ENCODE data around the gene CACNG4.

Gene CACNG4

GRCh38 chr17:67068999-67069398, 104.5 kb downstream of the CACNG4 start:
- TF ChIP-seq CTCF (IDR thresholded peaks at IDR 0.05; ENCODE audit: borderline replicate concordance, insufficient read depth, low read depth, low read length) = no peak
- H3K4me3 ChIP-seq (ENCODE audit: low read depth, low read length) = no peak overlapping the region

- TF ChIP-seq CTCF (IDR thresholded peaks at IDR 0.05; ENCODE audit: borderline replicate concordance, insufficient read depth, low read depth, low read length) = no peak
- H3K4me3 ChIP-seq (ENCODE audit: low read depth, low read length) = no peak overlapping the region
Measured at GRCh38 chr17:67069603-67070136, 105.2 kb downstream of the CACNG4 start.

- H3K4me3 ChIP-seq (ENCODE audit: low read depth, low read length) = no peak overlapping the region
- TF ChIP-seq CTCF (IDR thresholded peaks at IDR 0.05; ENCODE audit: borderline replicate concordance, insufficient read depth, low read depth, low read length) = no peak
Measured at GRCh38 chr17:67071595-67071994, 107.1 kb downstream of the CACNG4 start.

GRCh38 chr17:67072885-67073284, 108.4 kb downstream of the CACNG4 start:
- no peak overlapping the region for H3K4me3 ChIP-seq (ENCODE audit: low read depth, low read length)
- TF ChIP-seq CTCF (IDR thresholded peaks at IDR 0.05; ENCODE audit: borderline replicate concordance, insufficient read depth, low read depth, low read length) = no peak

GRCh38 chr17:67074781-67075180, 110.3 kb downstream of the CACNG4 start:
- TF ChIP-seq CTCF (IDR thresholded peaks at IDR 0.05; ENCODE audit: borderline replicate concordance, insufficient read depth, low read depth, low read length) = no peak
- no peak overlapping the region for H3K4me3 ChIP-seq (ENCODE audit: low read depth, low read length)

- no peak overlapping the region for H3K4me3 ChIP-seq (ENCODE audit: low read depth, low read length)
- TF ChIP-seq CTCF (IDR thresholded peaks at IDR 0.05; ENCODE audit: borderline replicate concordance, insufficient read depth, low read depth, low read length) = no peak
Measured at GRCh38 chr17:67076290-67076689, 111.8 kb downstream of the CACNG4 start.

GRCh38 chr17:67078292-67078691, 113.8 kb downstream of the CACNG4 start:
- H3K4me3 ChIP-seq (ENCODE audit: low read depth, low read length) = no peak overlapping the region
- no peak for TF ChIP-seq CTCF (IDR thresholded peaks at IDR 0.05; ENCODE audit: borderline replicate concordance, insufficient read depth, low read depth, low read length)
